Astrocyte (in vitro differentiated cells and primary cell): Measurements from ENCODE around the gene QRFP. TPM values are rescaled to one million over a fixed set of nuclear protein-coding genes. Genes with fewer than 3 reads are reported as not detected.
A peak's percentile ranks its signal among the peaks of the same experiment; 100 is the strongest.

ENCODE experiments used
- DNase-seq: peaks from one replicate; pipeline ENCODE4 v3.0.0-alpha.2; 2010; ENCODE audit warnings: low read depth
- FAIRE-seq: peaks from 2 replicates; lab custom pipeline; 2011; peaks lifted over from hg19 to GRCh38; lab: Jason Lieb, UNC
- H2AFZ ChIP-seq: 2 replicates; pipeline ENCODE4 v1.6.0; 2012; ENCODE audit warnings: low read depth, low read length, inconsistent platforms
- H3K27ac ChIP-seq: 2 replicates; pipeline ENCODE4 v1.5.1; 2011; ENCODE audit warnings: low read depth, low read length, inconsistent platforms
- H3K27me3 ChIP-seq: 2 replicates; pipeline ENCODE4 v1.6.0; 2011; ENCODE audit warnings: low read length, inconsistent platforms; ENCODE audit not compliant: insufficient read depth
- H3K36me3 ChIP-seq: 2 replicates; pipeline ENCODE4 v1.5.1; 2011; ENCODE audit warnings: low read length, inconsistent platforms; ENCODE audit not compliant: insufficient read depth
- H3K4me1 ChIP-seq: 2 replicates; pipeline ENCODE4 v1.5.1; 2011; ENCODE audit warnings: low read length, inconsistent platforms; ENCODE audit not compliant: insufficient read depth
- H3K4me2 ChIP-seq: 2 replicates; pipeline ENCODE4 v1.6.0; 2012; ENCODE audit warnings: low read length, inconsistent platforms
- H3K4me3 ChIP-seq: 2 replicates; pipeline ENCODE4 v1.5.1; 2011; ENCODE audit warnings: low read depth, mild to moderate bottlenecking, low read length, inconsistent platforms; ENCODE audit not compliant: insufficient read depth
- H3K79me2 ChIP-seq: 2 replicates; pipeline ENCODE4 v1.6.0; 2012; ENCODE audit warnings: mild to moderate bottlenecking, low read length, inconsistent platforms; ENCODE audit not compliant: insufficient read depth
- H3K9ac ChIP-seq: 2 replicates; pipeline ENCODE4 v1.6.0; 2012; ENCODE audit warnings: mild to moderate bottlenecking, low read length, inconsistent platforms
- H3K9me3 ChIP-seq: 2 replicates; pipeline ENCODE4 v1.5.1; 2012; ENCODE audit warnings: low read depth, mild to moderate bottlenecking, low read length, inconsistent platforms; ENCODE audit not compliant: insufficient read depth
- H4K20me1 ChIP-seq: 2 replicates; pipeline ENCODE4 v1.6.0; 2012; ENCODE audit warnings: low read length, inconsistent platforms; ENCODE audit not compliant: insufficient read depth
- H3K27ac Mint-ChIP-seq: one replicate; pipeline ENCODE4 v1.8.0; 2021; ENCODE audit warnings: mild to moderate bottlenecking, mixed read lengths; ENCODE audit not compliant: unreplicated experiment
- H3K27me3 Mint-ChIP-seq: one replicate; pipeline ENCODE4 v1.8.0; 2021; ENCODE audit warnings: low read depth, mixed read lengths; ENCODE audit not compliant: unreplicated experiment
- H3K36me3 Mint-ChIP-seq: one replicate; pipeline ENCODE4 v1.8.0; 2021; ENCODE audit warnings: low read depth, mixed read lengths; ENCODE audit not compliant: unreplicated experiment
- H3K4me1 Mint-ChIP-seq: one replicate; pipeline ENCODE4 v1.8.0; 2021; ENCODE audit warnings: low read depth, mixed read lengths; ENCODE audit not compliant: unreplicated experiment
- H3K4me3 Mint-ChIP-seq: one replicate; pipeline ENCODE4 v1.8.0; 2021; ENCODE audit warnings: mild to moderate bottlenecking, moderate library complexity, mixed read lengths; ENCODE audit not compliant: unreplicated experiment
- H3K9me3 Mint-ChIP-seq: one replicate; pipeline ENCODE4 v1.8.0; 2021; ENCODE audit warnings: mild to moderate bottlenecking, mixed read lengths; ENCODE audit not compliant: unreplicated experiment
- EZH2 ChIP-seq: IDR thresholded peaks from 2 replicates; pipeline ENCODE4 v1.6.1; 2012; ENCODE audit warnings: mild to moderate bottlenecking, low read length, inconsistent platforms; ENCODE audit not compliant: insufficient read depth
- total RNA-seq: library from RNA; stranded (reverse); gene quantifications from 2 replicates; pipeline ENCODE4 v1.2.1, GENCODE V29; 2021
- TF ChIP-seq, protein P1 (sequence below): IDR thresholded peaks from 2 replicates; pipeline ENCODE4 v1.5.1; 2011; ENCODE audit warnings: low read depth, mild to moderate bottlenecking, inconsistent platforms, low read length, moderate library complexity; ENCODE audit not compliant: insufficient read depth

The QRFP gene
- total RNA-seq, 1 donor from 2014 or later = not detected

DNA sequence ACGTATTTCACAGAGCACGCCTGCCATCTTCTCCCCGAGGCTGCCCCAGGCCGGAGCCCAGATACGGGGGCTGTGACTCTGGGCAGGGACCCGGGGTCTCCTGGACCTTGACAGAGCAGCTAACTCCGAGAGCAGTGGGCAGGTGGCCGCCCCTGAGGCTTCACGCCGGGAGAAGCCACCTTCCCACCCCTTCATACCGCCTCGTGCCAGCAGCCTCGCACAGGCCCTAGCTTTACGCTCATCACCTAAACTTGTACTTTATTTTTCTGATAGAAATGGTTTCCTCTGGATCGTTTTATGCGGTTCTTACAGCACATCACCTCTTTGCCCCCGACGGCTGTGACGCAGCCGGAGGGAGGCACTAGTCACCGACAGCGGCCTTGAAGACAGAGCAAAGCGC, 9.6 kb downstream of the QRFP start:
- Mint-ChIP-seq H3K36me3 (peaks cover 13% of the 10 kb centered on the region), H3K4me1 (peaks cover 7% of the 10 kb centered on the region), H3K27me3 (no peaks in the 10 kb centered on the region), H3K27ac (peak overlapping the region; percentile 47), H3K4me3 (peak overlapping the region; percentile 45), H3K9me3 (no peaks in the 10 kb centered on the region)
- Histone ChIP-seq H3K27ac (no peak overlapping the region), H3K27me3 (no peaks in the 10 kb centered on the region), H3K79me2 (peaks cover 41% of the 10 kb centered on the region), H3K9ac (no peak overlapping the region), H3K9me3 (no peaks in the 10 kb centered on the region), H3K4me1 (no peaks in the 10 kb centered on the region), H4K20me1 (peaks cover 91% of the 10 kb centered on the region), H3K36me3 (peaks cover 47% of the 10 kb centered on the region), H2AFZ (no peak overlapping the region), H3K4me2 (no peak overlapping the region), H3K4me3 (no peak overlapping the region)
- DNase-seq (no peak), FAIRE-seq (no peak)
- TF ChIP-seq, protein P1, sequence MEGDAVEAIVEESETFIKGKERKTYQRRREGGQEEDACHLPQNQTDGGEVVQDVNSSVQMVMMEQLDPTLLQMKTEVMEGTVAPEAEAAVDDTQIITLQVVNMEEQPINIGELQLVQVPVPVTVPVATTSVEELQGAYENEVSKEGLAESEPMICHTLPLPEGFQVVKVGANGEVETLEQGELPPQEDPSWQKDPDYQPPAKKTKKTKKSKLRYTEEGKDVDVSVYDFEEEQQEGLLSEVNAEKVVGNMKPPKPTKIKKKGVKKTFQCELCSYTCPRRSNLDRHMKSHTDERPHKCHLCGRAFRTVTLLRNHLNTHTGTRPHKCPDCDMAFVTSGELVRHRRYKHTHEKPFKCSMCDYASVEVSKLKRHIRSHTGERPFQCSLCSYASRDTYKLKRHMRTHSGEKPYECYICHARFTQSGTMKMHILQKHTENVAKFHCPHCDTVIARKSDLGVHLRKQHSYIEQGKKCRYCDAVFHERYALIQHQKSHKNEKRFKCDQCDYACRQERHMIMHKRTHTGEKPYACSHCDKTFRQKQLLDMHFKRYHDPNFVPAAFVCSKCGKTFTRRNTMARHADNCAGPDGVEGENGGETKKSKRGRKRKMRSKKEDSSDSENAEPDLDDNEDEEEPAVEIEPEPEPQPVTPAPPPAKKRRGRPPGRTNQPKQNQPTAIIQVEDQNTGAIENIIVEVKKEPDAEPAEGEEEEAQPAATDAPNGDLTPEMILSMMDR = no peak
- TF ChIP-seq EZH2 = no peak

DNA sequence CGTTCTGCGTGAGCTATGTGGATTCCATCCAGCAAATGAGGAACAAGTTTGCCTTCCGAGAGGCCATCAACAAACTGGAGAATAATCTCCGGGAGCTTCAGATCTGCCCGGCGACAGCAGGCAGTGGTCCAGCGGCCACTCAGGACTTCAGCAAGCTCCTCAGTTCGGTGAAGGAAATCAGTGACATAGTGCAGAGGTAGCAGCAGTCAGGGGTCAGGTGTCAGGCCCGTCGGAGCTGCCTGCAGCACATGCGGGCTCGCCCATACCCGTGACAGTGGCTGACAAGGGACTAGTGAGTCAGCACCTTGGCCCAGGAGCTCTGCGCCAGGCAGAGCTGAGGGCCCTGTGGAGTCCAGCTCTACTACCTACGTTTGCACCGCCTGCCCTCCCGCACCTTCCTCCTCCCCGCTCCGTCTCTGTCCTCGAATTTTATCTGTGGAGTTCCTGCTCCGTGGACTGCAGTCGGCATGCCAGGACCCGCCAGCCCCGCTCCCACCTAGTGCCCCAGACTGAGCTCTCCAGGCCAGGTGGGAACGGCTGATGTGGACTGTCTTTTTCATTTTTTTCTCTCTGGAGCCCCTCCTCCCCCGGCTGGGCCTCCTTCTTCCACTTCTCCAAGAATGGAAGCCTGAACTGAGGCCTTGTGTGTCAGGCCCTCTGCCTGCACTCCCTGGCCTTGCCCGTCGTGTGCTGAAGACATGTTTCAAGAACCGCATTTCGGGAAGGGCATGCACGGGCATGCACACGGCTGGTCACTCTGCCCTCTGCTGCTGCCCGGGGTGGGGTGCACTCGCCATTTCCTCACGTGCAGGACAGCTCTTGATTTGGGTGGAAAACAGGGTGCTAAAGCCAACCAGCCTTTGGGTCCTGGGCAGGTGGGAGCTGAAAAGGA, 10.9 kb downstream of the QRFP start:
- H3K4me1 ChIP-seq = no peaks in the 10 kb centered on the region
- H3K9ac ChIP-seq = no peak overlapping the region
- no peak overlapping the region for H3K4me3 ChIP-seq
- peaks cover 7% of the 10 kb centered on the region for H3K4me1 Mint-ChIP-seq
- H3K9me3 Mint-ChIP-seq = no peaks in the 10 kb centered on the region
- peak overlapping the region; percentile 66 for H3K27ac Mint-ChIP-seq
- TF ChIP-seq, protein P1 = no peak
- no peak for TF ChIP-seq EZH2
- H3K27me3 ChIP-seq = no peaks in the 10 kb centered on the region
- peaks cover 90% of the 10 kb centered on the region for H4K20me1 ChIP-seq
- no peaks in the 10 kb centered on the region for H3K9me3 ChIP-seq
- peak overlapping the region; percentile 54 for H3K4me3 Mint-ChIP-seq
- H3K27me3 Mint-ChIP-seq = no peaks in the 10 kb centered on the region
- DNase-seq (no peak), FAIRE-seq (no peak)
- H2AFZ ChIP-seq = no peak overlapping the region
- peaks cover 56% of the 10 kb centered on the region for H3K36me3 ChIP-seq
- H3K79me2 ChIP-seq = peaks cover 38% of the 10 kb centered on the region
- peaks cover 19% of the 10 kb centered on the region for H3K36me3 Mint-ChIP-seq
- H3K4me2 ChIP-seq = no peak overlapping the region
- no peak overlapping the region for H3K27ac ChIP-seq
